H7 (cell line): ENCODE measurements around the gene PLEKHA6. TPM values are rescaled to one million over a fixed set of nuclear protein-coding genes. Genes with fewer than 3 reads are reported as not detected.

Experiments
- DNase-seq: peaks from one replicate; pipeline ENCODE4 v3.0.0; 2012
- H3K27me3 ChIP-seq: 2 replicates; pipeline ENCODE4 v1.6.0; 2011; ENCODE audit warnings: mild to moderate bottlenecking, low read length; ENCODE audit not compliant: control insufficient read depth, insufficient read depth
- H3K36me3 ChIP-seq: replicated peaks from 2 replicates; pipeline ENCODE4 v1.5.1; 2011; ENCODE audit warnings: low read length; ENCODE audit not compliant: control insufficient read depth, insufficient read depth
- H3K4me3 ChIP-seq: 2 replicates; pipeline ENCODE4 v1.5.1; 2011; ENCODE audit warnings: low read depth, mild to moderate bottlenecking, control low read depth, low read length, moderate library complexity; ENCODE audit not compliant: insufficient read depth
- total RNA-seq: library from RNA; depleted of rRNA; stranded (reverse); fragments of >200 nt; shearing (Covaris generic); gene quantifications from 2 replicates; pipeline ENCODE4 v1.2.3, GENCODE V29; 2014; rRNA removed

Gene PLEKHA6
- 3.0 and 5.1 TPM in 2 replicates for total RNA-seq

DNA sequence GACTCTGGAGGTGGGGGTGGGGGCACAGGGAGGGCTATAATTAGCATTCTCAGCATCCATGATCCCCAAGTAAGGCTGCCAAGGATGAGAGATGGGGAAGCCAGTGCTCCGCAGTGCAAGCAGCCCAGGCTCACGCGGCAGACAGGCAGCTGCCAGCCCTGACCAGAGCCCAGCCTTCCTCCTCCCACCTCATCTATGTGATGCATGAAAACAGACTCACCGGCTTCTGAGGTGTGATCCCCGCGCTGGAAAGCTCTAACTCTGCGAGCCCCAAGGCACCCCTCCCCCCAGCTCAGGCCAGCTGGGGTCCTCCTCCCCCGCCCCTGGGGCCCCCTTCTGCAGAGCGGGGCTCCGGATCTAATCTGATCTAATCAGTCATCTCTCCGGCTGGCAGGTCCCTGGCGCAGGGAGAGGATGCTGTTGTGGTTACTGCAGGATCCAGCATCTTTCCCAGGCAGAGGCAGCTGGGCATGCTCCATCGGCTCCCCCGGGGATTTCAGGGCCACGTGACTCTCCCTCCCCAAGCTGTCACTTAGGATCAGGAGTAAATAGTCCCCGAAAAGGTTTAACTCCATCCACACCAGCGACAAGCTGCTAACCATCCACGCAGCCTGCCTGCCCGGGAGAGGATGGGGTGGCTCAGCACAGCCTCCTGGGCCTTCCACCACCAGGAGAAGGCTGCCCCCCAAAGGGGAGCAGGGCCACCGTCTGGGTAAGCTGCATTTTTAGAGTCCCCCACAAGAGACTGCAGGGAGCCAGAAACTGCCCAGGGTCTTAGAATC is at the start of gene PLEKHA6:
Gene PLEKHA6, minus strand, starts transcription at position 456 of the 782 bp plus-strand sequence. CDS start 86,202 bp downstream, outside the sequence.
- no peaks in the 10 kb centered on the region for H3K36me3 ChIP-seq
- peak within 1 kb of the TSS; percentile 12; the same call in 1 of the 2 replicates for H3K4me3 ChIP-seq
- DNase-seq: peak; percentile 74
- peaks cover 10% of the 10 kb centered on the region for H3K27me3 ChIP-seq

DNA sequence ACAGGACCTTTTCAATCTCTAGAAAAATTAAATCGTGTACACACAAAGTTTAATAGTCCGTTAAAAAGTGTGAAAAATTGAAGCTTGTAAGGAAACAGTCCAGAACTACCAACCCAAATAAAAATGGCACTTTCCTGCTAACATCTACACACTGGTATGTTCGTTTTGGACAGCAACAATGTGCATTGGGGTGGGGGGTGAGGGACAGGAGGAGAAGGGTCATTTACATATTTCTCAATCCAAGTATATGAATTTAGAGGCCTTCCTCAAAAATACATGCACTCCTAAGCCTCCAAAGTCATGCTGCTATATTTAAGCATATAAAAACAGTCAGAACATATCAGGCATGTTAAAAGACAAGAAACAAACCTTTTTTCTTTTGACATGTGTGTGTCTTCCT is 49.4 kb upstream of the PLEKHA6 start:
- H3K36me3 ChIP-seq: peaks cover 13% of the 10 kb centered on the region
- H3K4me3 ChIP-seq: peak overlapping the region; percentile 97
- DNase-seq: no peak
- no peaks in the 10 kb centered on the region for H3K27me3 ChIP-seq

- DNase-seq: no peak
- peak overlapping the region; percentile 97 for H3K4me3 ChIP-seq
- peaks cover 17% of the 10 kb centered on the region for H3K36me3 ChIP-seq
- H3K27me3 ChIP-seq: no peaks in the 10 kb centered on the region
Observed at GRCh38 chr1:204408602-204409001, 48.9 kb upstream of the PLEKHA6 start.

DNA sequence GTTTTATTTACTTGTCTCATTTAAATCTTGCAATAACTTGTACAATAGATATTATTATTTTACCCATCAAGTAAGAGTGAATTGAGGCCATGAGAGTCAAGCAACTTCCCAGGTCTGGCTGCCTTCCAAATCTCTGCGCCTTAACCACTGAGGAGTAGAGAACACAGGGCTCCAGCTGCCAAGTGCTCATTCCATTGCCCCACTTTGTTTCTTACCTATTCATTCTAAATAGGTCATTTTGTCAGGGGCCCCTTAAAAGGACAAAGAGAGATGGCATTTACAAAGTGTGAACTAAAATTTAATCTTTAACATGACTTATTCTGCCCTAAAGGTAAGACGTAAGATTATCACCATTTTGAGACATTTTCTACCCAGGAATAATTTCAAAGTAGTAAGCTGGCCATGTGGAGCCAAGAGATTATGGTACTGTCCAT is 48.4 kb upstream of the PLEKHA6 start:
- no peaks in the 10 kb centered on the region for H3K27me3 ChIP-seq
- H3K36me3 ChIP-seq: peaks cover 18% of the 10 kb centered on the region
- peak overlapping the region; percentile 97 for H3K4me3 ChIP-seq
- no peak for DNase-seq

DNA sequence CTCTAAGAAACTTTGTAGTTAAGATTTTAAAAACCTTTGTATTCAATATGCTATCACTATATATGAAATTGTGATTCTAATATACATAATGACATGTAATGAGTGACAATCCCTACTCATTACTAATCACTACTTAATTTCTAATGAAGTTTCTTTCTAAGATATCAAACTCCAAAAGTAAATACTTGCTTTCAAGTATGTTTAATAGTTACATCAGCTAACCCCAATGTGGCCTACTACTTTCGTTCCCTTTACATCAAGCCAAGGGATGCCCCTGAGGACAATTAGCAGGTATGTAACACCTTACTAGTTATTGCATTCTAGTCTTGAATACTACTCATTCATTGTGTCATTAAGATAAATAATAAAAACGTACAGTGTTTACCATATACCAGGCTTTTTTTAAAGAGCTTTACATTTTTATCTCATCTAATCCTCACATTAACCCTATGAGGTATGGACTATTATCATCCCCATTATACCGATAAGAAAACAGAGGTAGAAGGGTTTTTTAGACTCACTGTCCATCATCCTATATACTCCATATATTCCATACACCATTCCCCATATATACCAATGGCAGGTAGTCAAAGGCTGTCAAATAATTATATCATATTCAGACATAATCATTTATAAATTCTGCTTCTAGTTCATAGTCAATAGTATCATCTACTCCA is 47.7 kb upstream of the PLEKHA6 start:
- Histone ChIP-seq H3K27me3 (no peaks in the 10 kb centered on the region), H3K36me3 (peaks cover 18% of the 10 kb centered on the region), H3K4me3 (peak overlapping the region; percentile 97)
- no peak for DNase-seq

GRCh38 chr1:204406621-204407020 is 46.9 kb upstream of the PLEKHA6 start:
- Histone ChIP-seq H3K36me3 (peaks cover 18% of the 10 kb centered on the region), H3K4me3 (no peak overlapping the region; the same call in 1 of the 2 replicates), H3K27me3 (no peaks in the 10 kb centered on the region)
- no peak for DNase-seq

DNA sequence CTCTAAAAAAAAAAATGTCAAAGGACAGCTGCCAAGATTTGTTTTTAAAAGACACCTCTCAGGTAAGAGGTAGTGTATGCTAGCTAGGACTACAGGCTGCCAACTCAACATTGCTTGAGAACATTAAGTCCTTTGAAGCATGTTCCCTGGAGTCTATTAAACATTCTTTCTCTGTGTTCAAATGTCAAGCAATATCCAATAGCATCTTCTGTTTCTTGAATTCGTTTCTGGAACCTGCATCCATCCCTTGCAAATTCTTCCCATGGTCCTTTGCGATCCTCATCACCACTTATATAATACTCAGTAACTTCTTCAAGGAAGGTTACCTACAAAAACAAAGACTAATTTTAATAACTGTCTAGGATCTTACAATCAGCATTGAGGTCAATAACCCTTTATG is 46.3 kb upstream of the PLEKHA6 start:
- H3K4me3 ChIP-seq: no peak overlapping the region
- no peaks in the 10 kb centered on the region for H3K27me3 ChIP-seq
- no peak for DNase-seq
- peaks cover 18% of the 10 kb centered on the region for H3K36me3 ChIP-seq

DNA sequence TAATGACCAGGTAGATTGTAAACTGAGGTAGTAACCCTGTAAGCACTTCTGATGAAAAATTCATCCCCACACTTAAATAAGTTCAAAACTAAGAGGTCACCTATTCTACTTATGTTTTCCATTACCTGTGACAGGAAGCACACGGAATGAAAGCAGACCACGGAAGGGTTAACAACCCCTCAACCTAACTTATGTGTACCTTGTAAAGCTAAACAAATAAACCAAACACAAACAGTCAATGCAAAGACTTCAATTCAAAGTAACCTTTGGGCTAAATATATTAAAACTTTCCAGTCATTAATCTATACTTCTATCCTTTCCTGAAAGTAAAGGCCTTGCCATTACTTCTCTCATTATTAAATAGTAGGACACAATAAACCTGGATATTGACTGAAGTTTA is 44.9 kb upstream of the PLEKHA6 start:
- no peak for DNase-seq
- Histone ChIP-seq H3K36me3 (peaks cover 16% of the 10 kb centered on the region), H3K27me3 (no peaks in the 10 kb centered on the region), H3K4me3 (no peak overlapping the region)

DNA sequence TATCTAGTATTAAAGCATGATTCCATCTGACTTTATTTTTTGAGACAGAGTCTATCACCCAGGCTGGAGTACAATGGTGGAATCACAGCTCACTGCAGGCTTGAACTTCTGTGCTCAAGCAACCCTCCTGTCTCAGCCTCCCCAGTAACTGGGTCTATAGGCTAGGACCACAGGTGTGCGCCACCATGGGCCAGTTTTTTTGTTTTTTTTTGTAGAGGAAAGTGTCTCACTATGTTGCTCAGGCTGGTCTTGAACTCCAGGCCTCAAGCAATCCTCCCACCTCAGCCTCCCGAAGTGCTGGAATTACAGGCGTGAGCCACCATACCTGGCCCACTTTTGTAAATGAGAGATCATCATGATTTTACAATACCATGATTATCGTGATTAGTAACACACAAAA is 42.7 kb upstream of the PLEKHA6 start:
- Histone ChIP-seq H3K36me3 (peaks cover 16% of the 10 kb centered on the region), H3K4me3 (no peak overlapping the region), H3K27me3 (no peaks in the 10 kb centered on the region)
- no peak for DNase-seq

- no peak for DNase-seq
- no peaks in the 10 kb centered on the region for H3K27me3 ChIP-seq
- H3K36me3 ChIP-seq: peaks cover 16% of the 10 kb centered on the region
- H3K4me3 ChIP-seq: no peak overlapping the region
Observed at GRCh38 chr1:204401730-204402129, 42.0 kb upstream of the PLEKHA6 start.

DNA sequence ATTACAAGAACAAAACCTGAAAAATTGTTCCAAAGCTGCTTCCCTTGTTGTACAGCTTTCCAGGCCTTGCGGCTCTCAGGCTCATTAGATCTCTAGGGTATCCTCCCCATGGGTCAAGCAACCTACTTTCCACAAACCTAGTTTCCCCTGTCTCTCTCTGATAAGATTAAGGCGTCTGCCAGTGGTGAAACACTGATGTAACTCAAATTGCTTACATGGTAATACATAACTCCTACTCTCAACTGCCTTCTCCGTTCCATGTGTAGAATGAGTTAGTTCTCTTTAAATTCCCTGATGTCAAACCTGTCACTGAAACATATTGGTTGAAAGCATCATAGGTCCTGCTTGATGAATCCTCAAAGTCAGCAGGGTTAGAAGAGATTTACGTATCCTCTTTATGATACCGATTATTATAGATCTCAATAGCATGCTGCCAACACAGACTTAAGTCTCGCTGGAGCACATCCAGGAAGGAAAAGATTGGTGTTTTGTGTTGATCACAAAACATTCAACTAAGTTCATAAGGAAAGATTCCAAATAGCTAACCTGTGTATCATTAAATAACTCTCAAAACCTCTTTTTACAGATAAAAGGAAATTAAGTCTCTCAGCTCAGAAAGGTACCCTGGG is 41.3 kb upstream of the PLEKHA6 start:
- peaks cover 16% of the 10 kb centered on the region for H3K36me3 ChIP-seq
- no peaks in the 10 kb centered on the region for H3K27me3 ChIP-seq
- no peak overlapping the region for H3K4me3 ChIP-seq
- no peak for DNase-seq

DNA sequence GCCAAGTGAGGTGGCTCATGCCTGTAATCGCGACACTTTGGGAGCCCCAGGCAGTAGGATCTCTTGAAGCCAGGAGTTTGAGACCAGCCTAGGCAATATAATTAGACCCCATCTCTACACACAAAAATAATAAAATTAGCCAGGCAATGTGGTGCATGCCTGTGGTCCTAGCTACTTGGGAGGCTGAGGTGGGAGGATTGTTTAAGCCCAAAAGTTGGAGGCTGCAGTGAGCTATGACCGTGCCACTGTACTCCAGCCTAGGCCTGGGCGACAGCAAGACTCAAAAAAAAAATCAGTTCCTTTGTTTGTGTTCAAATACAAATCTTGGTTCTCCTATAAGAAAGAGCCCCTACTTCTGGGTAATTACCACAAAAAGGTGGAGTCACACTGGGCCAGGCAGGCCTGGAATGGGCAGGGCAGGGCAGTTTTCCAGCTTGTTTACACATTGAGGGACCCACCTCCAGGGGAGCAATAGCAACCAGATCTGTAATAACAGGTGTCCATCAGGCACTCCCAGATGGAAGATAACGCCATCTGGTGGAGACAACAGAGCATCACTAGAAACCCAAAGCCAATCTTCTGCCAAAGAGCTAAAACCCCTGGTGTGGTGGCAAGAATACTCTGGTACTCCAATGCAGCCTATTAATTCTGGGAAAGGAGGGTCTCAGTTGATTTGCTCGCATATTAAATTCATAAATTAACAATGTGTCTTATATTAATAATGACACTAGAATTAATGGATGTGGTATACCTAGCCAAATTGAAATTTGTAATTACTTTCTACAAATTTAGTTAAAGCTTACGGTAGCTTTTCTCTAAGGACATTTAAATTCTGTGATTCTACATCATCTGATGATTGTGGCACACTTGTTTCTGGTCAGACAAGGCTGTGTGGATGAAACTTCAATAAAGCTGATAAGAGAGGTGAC is 38.7 kb upstream of the PLEKHA6 start:
- H3K4me3 ChIP-seq: no peak overlapping the region
- DNase-seq: peak; percentile 85
- no peaks in the 10 kb centered on the region for H3K36me3 ChIP-seq
- H3K27me3 ChIP-seq: no peaks in the 10 kb centered on the region

GRCh38 chr1:204396015-204396583 is 36.4 kb upstream of the PLEKHA6 start:
- Histone ChIP-seq H3K4me3 (no peak overlapping the region), H3K36me3 (no peaks in the 10 kb centered on the region), H3K27me3 (no peaks in the 10 kb centered on the region)
- DNase-seq: no peak

DNA sequence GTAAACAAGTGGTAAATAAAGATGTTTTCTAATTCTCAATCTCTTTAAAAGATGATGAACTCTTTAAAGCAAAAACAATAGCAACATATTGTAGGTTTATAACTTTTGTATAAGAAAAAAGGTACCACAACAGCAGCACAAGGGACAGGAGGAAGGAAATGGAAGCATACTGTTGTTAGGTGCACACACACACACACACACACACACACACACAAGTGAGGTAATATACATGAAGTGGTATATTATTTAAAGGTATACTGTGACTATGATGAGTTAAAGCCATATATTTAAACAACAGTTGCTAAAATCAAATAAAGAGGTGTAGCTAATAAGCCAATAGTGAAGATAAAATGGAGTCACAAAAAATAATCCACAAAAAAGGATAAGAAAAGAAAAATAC is 31.9 kb upstream of the PLEKHA6 start:
- no peak for DNase-seq
- Histone ChIP-seq H3K4me3 (no peak overlapping the region), H3K36me3 (no peaks in the 10 kb centered on the region), H3K27me3 (no peaks in the 10 kb centered on the region)
